GM12892 (cell line): ENCODE data around the gene LGI1.

Experiments
- POLR2A ChIP-seq: IDR thresholded peaks from 2 replicates; pipeline ENCODE4 v1.6.1; 2011; ENCODE audit warnings: low read depth, low read length, control low read depth
- POLR2AphosphoS5 ChIP-seq: IDR thresholded peaks from 2 replicates; pipeline ENCODE4 v1.6.1; 2011; ENCODE audit warnings: low read depth, low read length, control low read depth
- TAF1 ChIP-seq: IDR thresholded peaks from 2 replicates; pipeline ENCODE4 v1.6.1; 2011; ENCODE audit warnings: low read depth, mild to moderate bottlenecking, control low read depth, low read length, borderline replicate concordance

DNA sequence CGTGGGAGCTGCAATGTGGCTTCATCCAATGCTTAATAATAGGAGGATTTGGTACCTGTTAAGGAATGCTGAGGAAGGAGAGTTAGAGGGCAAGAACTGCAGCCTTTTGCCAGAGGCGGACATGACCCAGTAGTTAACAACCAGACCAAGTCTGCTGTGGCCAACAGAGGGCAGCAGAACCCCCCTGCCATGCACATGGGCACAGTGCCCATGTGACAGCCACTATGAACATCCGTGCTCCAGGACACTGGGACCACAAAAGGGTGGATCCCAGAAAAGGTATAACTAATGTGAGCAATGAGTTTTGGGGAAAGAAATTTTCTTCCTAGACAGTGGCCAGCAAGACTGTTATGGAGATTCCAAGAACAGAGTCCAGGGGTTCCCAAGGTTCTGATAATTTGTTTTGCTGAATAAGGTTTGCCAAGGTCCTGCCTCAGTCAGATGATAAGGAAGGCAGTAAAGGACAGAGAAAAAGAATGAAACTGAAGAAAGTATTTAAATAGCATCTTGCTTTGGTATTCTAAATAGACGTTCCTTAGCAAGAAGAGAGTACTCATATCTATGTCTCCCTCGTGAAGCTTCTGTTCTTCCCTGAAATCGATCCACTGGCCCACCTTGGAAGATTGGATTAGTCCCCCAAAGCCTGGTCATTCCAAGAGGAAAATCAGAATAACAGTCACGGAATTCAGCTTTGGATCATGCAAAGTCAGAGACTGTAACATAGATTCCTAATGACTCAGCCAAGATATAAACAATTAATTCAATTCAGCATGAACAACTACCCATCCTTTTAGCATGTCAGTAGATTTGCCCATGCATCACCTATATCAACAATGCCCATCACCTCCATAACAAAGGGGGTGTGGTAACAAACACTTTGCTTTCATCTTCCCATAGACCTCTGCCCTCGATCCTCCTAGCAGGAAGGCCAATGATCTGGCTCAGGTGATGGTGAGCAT, 56.0 kb downstream of the LGI1 start:
- TF ChIP-seq POLR2A (no peak), TAF1 (no peak), POLR2AphosphoS5 (no peak)
